GM23338 (cell line): ENCODE results near the gene MARK3. TPM values are rescaled to one million over a fixed set of nuclear protein-coding genes. Genes with fewer than 3 reads are reported as not detected.
A peak's percentile ranks its signal among the peaks of the same experiment; 100 is the strongest.

Experiments used
- ATAC-seq: fragments of 200-7000 bp; cut with Tn5 transposase; 3 replicates; pipeline ENCODE4 v1.9.1; 2020
- DNase-seq: peaks from one replicate; pipeline ENCODE4 v3.0.0-alpha.2; 2015; ENCODE audit warnings: low spot score
- H2AFZ ChIP-seq: fragments of 200-600 bp; sonication (generic); 2 replicates; pipeline ENCODE4 v1.8.0; 2016; ENCODE audit warnings: antibody characterized with exemption, mild to moderate bottlenecking, moderate library complexity
- H3F3A ChIP-seq: fragments of 200-600 bp; sonication (generic); replicated peaks from 2 replicates; pipeline ENCODE4 v1.8.0; 2017; ENCODE audit warnings: antibody characterized with exemption, mixed run types, low read depth
- H3K27ac ChIP-seq: fragments of 200-600 bp; sonication (generic); 2 replicates; pipeline ENCODE4 v1.6.1; 2016; ENCODE audit warnings: low read depth
- H3K27me3 ChIP-seq: fragments of 200-600 bp; sonication (generic); 2 replicates; pipeline ENCODE4 v1.8.0; 2016; ENCODE audit warnings: mild to moderate bottlenecking, mixed run types, moderate library complexity; ENCODE audit not compliant: insufficient read depth
- H3K36me3 ChIP-seq: fragments of 200-600 bp; sonication (generic); 2 replicates; pipeline ENCODE4 v1.8.0; 2016; ENCODE audit warnings: mild to moderate bottlenecking; ENCODE audit not compliant: insufficient read depth
- H3K4me1 ChIP-seq: fragments of 200-600 bp; sonication (generic); 2 replicates; pipeline ENCODE4 v1.8.0; 2016; ENCODE audit warnings: mild to moderate bottlenecking, moderate library complexity; ENCODE audit not compliant: insufficient read depth
- H3K4me2 ChIP-seq: fragments of 200-600 bp; sonication (generic); 2 replicates; pipeline ENCODE4 v1.7.1; 2017; ENCODE audit warnings: mixed run types
- H3K4me3 ChIP-seq: fragments of 200-600 bp; sonication (generic); 2 replicates; pipeline ENCODE4 v1.6.1; 2016; ENCODE audit warnings: mixed run types
- H3K79me2 ChIP-seq: fragments of 200-600 bp; sonication (generic); replicated peaks from 2 replicates; pipeline ENCODE4 v1.8.0; 2017; ENCODE audit warnings: mild to moderate bottlenecking; ENCODE audit not compliant: insufficient read depth
- H3K9me2 ChIP-seq: fragments of 200-600 bp; sonication (generic); 2 replicates; pipeline ENCODE4 v1.8.0; 2017; ENCODE audit not compliant: insufficient read depth
- H4K20me1 ChIP-seq: fragments of 200-600 bp; sonication (generic); replicated peaks from 2 replicates; pipeline ENCODE4 v1.8.0; 2017; ENCODE audit warnings: mild to moderate bottlenecking; ENCODE audit not compliant: insufficient read depth
- H3K27ac Mint-ChIP-seq: 2 replicates; pipeline ENCODE4 v1.8.0; 2020; ENCODE audit warnings: inconsistent platforms, mild to moderate bottlenecking, moderate library complexity, mixed read lengths
- H3K27me3 Mint-ChIP-seq: 3 replicates; pipeline ENCODE4 v1.8.0; 2022; ENCODE audit warnings: low read depth, mild to moderate bottlenecking, moderate library complexity, mixed read lengths, inconsistent platforms; ENCODE audit not compliant: insufficient read depth, poor library complexity
- H3K36me3 Mint-ChIP-seq: 3 replicates; pipeline ENCODE4 v1.8.0; 2021; ENCODE audit warnings: low read depth, mild to moderate bottlenecking, inconsistent platforms, moderate library complexity, mixed read lengths
- H3K4me1 Mint-ChIP-seq: 3 replicates; pipeline ENCODE4 v1.8.0; 2020; ENCODE audit warnings: mild to moderate bottlenecking, inconsistent platforms, mixed read lengths
- H3K4me3 Mint-ChIP-seq: 3 replicates; pipeline ENCODE4 v1.8.0; 2021; ENCODE audit warnings: moderate library complexity, mild to moderate bottlenecking, inconsistent platforms, mixed read lengths
- H3K9me3 Mint-ChIP-seq: 3 replicates; pipeline ENCODE4 v1.8.0; 2020; ENCODE audit warnings: moderate library complexity, mild to moderate bottlenecking, inconsistent platforms, mixed read lengths
- CREB1 ChIP-seq: fragments of 250-450 bp; sonication (Bioruptor Pico); IDR thresholded peaks from 2 replicates; pipeline ENCODE4 v1.5.0; 2020; ENCODE audit warnings: low read depth, mild to moderate bottlenecking, moderate library complexity
- EZH2 ChIP-seq: fragments of 200-600 bp; sonication (generic); IDR thresholded peaks from one replicate; pipeline ENCODE4 v1.8.0; 2017; ENCODE audit warnings: antibody characterized with exemption, mild to moderate bottlenecking, low read depth; ENCODE audit not compliant: unreplicated experiment
- EZH2phosphoT487 ChIP-seq: fragments of 200-600 bp; sonication (generic); IDR thresholded peaks from one replicate; pipeline ENCODE4 v1.8.1; 2018; ENCODE audit warnings: antibody characterized with exemption; ENCODE audit not compliant: unreplicated experiment
- NANOG ChIP-seq: IDR thresholded peaks from 2 replicates; pipeline ENCODE4 v1.6.1; 2016; ENCODE audit warnings: antibody characterized with exemption, borderline replicate concordance
- ZNF114 ChIP-seq: fragments of 250-450 bp; sonication (Bioruptor Pico); IDR thresholded peaks from 2 replicates; pipeline ENCODE4 v1.5.0; 2020; ENCODE audit warnings: mild to moderate bottlenecking, moderate library complexity
- polyA plus RNA-seq: library from polyadenylated mRNA; unstranded; fragments of >200 nt; fragmentation: Nextera tagmentation; extraction: Ambion mirVana; gene quantifications from 2 replicates; pipeline ENCODE4 v1.2.1, GENCODE V29; 2016
- total RNA-seq: library from RNA; depleted of rRNA; stranded (reverse); fragments of >200 nt; shearing (Covaris generic); gene quantifications from 2 replicates; pipeline ENCODE4 v1.2.3, GENCODE V29; 2014
- TF ChIP-seq, protein P1 (sequence below), 2 experiments: fragments of 200-600 bp in 1 of 2; sonication (generic) in 1 of 2; conservative IDR thresholded peaks; 2 replicates each; pipeline versions ENCODE4 v1.5.1 to v1.6.1; 2016 to 2017; ENCODE audit warnings: antibody characterized with exemption in 2 of 2, low read depth in 2 of 2, mild to moderate bottlenecking in 2 of 2, moderate library complexity in 1 of 2

Gene MARK3
- total and polyA plus RNA-seq, 2 experiments from 2014 or later: 45.9 to 69.7 TPM

DNA sequence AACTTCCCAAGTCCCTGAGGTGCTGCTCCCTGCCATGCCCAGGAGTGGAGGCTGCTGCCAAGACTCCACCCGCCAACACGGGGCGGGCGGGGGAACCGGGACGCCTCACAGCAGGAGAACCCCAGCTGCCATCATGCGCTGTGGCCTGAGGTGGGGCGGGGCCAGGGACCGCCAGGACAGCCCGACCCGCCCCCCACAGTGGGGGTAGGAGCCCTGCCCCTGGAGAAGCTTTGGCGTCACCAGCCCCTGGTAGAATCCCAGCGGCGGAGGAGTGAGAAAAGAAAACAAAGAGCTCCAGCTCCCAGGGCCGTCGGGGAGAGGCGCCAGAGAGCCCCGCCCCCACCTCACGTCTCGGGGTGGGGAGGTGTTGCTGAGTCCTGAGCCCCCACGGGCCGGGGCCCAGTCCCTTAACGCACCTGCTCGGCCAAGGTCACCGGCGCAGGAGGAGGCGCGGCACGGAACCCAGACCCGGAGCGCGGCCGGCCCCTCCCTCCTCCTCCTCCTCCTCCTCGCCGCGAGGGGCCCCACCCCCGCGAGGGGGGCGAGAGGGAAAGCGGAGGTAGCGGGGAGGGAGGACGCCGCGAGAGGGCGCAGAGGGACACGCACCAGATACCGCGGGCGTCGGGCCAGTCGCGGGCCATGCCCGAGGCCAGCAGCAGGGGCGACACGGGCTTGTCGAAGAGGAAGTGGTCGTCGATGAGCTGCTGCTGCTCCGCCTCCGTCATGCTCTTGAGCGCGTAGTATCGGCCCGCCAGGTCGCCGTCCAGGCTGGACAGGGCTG is 135.6 kb downstream of the MARK3 start:
- Histone ChIP-seq H3K4me2 (peak overlapping the region; percentile 88), H3K4me3 (peak overlapping the region; percentile 90), H3K36me3 (no peaks in the 10 kb centered on the region; the same call in 1 of the 2 replicates), H3K27me3 (peaks cover 22% of the 10 kb centered on the region), H3K9me2 (no peaks in the 10 kb centered on the region), H3F3A (peaks cover 26% of the 10 kb centered on the region), H4K20me1 (peaks cover 11% of the 10 kb centered on the region), H3K79me2 (no peaks in the 10 kb centered on the region), H2AFZ (no peak overlapping the region), H3K4me1 (peaks cover 17% of the 10 kb centered on the region), H3K27ac (no peak overlapping the region)
- TF ChIP-seq, protein P1, sequence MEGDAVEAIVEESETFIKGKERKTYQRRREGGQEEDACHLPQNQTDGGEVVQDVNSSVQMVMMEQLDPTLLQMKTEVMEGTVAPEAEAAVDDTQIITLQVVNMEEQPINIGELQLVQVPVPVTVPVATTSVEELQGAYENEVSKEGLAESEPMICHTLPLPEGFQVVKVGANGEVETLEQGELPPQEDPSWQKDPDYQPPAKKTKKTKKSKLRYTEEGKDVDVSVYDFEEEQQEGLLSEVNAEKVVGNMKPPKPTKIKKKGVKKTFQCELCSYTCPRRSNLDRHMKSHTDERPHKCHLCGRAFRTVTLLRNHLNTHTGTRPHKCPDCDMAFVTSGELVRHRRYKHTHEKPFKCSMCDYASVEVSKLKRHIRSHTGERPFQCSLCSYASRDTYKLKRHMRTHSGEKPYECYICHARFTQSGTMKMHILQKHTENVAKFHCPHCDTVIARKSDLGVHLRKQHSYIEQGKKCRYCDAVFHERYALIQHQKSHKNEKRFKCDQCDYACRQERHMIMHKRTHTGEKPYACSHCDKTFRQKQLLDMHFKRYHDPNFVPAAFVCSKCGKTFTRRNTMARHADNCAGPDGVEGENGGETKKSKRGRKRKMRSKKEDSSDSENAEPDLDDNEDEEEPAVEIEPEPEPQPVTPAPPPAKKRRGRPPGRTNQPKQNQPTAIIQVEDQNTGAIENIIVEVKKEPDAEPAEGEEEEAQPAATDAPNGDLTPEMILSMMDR (conservative IDR thresholded peaks at IDR 0.05; ENCODE audit: low read depth in 2 of 2): peak; percentile 30 to 64; a peak in 3 of 4 replicates
- TF ChIP-seq NANOG: no peak
- Mint-ChIP-seq H3K4me1 (peaks cover 28% of the 10 kb centered on the region), H3K4me3 (peak overlapping the region; percentile 68; the same call in 2 of the 3 replicates), H3K36me3 (peaks cover 14% of the 10 kb centered on the region), H3K27ac (no peak overlapping the region), H3K9me3 (peaks cover 4% of the 10 kb centered on the region; the same call in 2 of the 3 replicates), H3K27me3 (peaks cover 33% of the 10 kb centered on the region)
- ATAC-seq: peak; percentile 12
- DNase-seq: peak; percentile 84

DNA sequence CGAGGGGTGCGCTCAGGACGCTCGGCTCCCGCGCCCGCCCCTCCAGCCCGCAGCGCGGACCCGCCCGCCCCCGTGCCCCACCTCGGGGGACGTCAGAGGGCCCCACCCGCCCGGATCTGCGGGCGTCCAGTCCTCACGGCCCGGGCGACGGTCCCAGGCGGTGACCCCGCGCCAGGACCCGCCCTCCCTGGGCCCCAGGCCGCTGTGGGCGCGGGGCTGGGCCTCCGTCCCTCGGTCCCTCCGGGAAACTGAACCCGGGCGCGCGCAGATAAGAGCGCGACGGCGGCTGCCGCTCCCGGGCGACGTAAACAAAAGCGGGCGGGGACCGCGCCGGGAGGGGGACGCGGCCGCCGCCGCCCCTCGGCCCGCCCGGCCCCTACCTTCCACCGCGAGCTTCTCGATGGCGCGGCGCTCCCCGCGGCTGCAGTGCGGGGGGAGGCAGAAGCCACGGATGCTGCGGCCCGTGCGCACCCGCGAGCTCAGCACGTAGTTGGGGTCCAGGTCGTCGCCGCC is 136.3 kb downstream of the MARK3 start:
- Mint-ChIP-seq H3K36me3 (peaks cover 14% of the 10 kb centered on the region), H3K4me3 (peak overlapping the region; percentile 79; the same call in 2 of the 3 replicates), H3K9me3 (peaks cover 4% of the 10 kb centered on the region; the same call in 1 of the 3 replicates), H3K27ac (no peak overlapping the region), H3K27me3 (peaks cover 33% of the 10 kb centered on the region), H3K4me1 (peaks cover 26% of the 10 kb centered on the region)
- Histone ChIP-seq H3K36me3 (no peaks in the 10 kb centered on the region; the same call in 1 of the 2 replicates), H3K4me2 (peak overlapping the region; percentile 88), H3K4me3 (peak overlapping the region; percentile 90), H3K27me3 (peaks cover 22% of the 10 kb centered on the region), H3F3A (peaks cover 22% of the 10 kb centered on the region), H3K4me1 (peaks cover 17% of the 10 kb centered on the region), H3K9me2 (no peaks in the 10 kb centered on the region), H2AFZ (no peak overlapping the region), H4K20me1 (peaks cover 11% of the 10 kb centered on the region), H3K27ac (no peak overlapping the region), H3K79me2 (no peaks in the 10 kb centered on the region)
- DNase-seq (no peak), ATAC-seq (peak; percentile 0; the same call in 1 of the 3 replicates)
- TF ChIP-seq EZH2phosphoT487 (no peak), ZNF114 (CRISPR knock-in tag) (no peak), EZH2 (no peak), CREB1 (peak; percentile 68)
